Testis (tissue), 2 donors: ENCODE measurements around the gene RABL3.

Experiments used
- POLR2A ChIP-seq: fragments of 450-650 bp; IDR thresholded peaks from one replicate; pipeline ENCODE4 v1.6.1; 2017; ENCODE audit warnings: antibody characterized with exemption, mild to moderate bottlenecking, moderate library complexity
- TF ChIP-seq, protein P1 (sequence below), 3 experiments: fragments of 450-650 bp in 2 of 3; fragments of 200-600 bp in 1 of 3; sonication (generic) in 1 of 3; IDR thresholded peaks; one replicate each; pipeline ENCODE4 v1.5.1; 2016 to 2019; ENCODE audit warnings: antibody characterized with exemption in 3 of 3, mild to moderate bottlenecking in 2 of 3, moderate library complexity in 1 of 3

DNA sequence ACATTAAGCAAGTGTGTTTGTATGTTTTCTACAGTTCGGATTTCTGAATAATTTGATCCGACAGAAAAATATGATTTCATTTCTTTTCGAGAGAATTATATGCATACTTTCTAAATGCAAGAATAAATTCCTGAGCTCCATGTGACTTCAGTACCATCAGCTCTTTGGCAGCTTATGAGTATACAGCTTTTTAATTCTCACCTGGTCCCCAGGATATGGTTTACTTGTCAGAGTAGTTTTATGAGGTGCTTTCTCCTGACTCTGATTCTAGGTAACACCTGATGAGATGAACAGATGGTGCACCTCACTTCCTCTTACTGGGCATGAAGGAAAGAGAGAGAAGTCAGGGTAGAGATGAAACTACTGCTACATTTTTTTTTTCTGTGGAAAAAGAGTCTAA is 63.3 kb downstream of the RABL3 start:
- TF ChIP-seq, protein P1, sequence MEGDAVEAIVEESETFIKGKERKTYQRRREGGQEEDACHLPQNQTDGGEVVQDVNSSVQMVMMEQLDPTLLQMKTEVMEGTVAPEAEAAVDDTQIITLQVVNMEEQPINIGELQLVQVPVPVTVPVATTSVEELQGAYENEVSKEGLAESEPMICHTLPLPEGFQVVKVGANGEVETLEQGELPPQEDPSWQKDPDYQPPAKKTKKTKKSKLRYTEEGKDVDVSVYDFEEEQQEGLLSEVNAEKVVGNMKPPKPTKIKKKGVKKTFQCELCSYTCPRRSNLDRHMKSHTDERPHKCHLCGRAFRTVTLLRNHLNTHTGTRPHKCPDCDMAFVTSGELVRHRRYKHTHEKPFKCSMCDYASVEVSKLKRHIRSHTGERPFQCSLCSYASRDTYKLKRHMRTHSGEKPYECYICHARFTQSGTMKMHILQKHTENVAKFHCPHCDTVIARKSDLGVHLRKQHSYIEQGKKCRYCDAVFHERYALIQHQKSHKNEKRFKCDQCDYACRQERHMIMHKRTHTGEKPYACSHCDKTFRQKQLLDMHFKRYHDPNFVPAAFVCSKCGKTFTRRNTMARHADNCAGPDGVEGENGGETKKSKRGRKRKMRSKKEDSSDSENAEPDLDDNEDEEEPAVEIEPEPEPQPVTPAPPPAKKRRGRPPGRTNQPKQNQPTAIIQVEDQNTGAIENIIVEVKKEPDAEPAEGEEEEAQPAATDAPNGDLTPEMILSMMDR (IDR thresholded peaks at IDR 0.05), result no peak
- TF ChIP-seq POLR2A, result no peak
